Caki2 (cell line): Measurements from ENCODE around the gene ZNF93. TPM values are rescaled to one million over a fixed set of nuclear protein-coding genes. Genes with fewer than 3 reads are reported as not detected.

Experiments used
- total RNA-seq: library from RNA; depleted of rRNA; stranded (reverse); fragments of >200 nt; shearing (Covaris generic); gene quantifications from 2 replicates; pipeline ENCODE4 v1.2.3, GENCODE V29; 2014; ENCODE audit warnings: low replicate concordance; rRNA removed

ZNF93 gene
- total RNA-seq, 1 experiment from 2014 or later: 4.5 TPM

Other genes with a start within 250 kb of the ZNF93 start
- gene ATP13A1, start 237.3 kb upstream of the ZNF93 start, total RNA-seq: 24.3 and 71.6 TPM in 2 replicates
- 2.3 and 5.3 TPM in 2 replicates for gene ZNF101, start 232.1 kb upstream of the ZNF93 start, total RNA-seq
- 3.3 and 5.5 TPM in 2 replicates for gene ZNF14, start 167.8 kb upstream of the ZNF93 start, total RNA-seq
- 19.8 and 28.9 TPM in 2 replicates for gene ZNF506, start 79.2 kb upstream of the ZNF93 start, total RNA-seq
- 0.75 and 3.5 TPM in 2 replicates for gene ZNF253, start 35.1 kb upstream of the ZNF93 start, total RNA-seq
- 0.98 TPM in 1 of 2 replicates, not detected in the other for gene ZNF682, start 138.6 kb downstream of the ZNF93 start, total RNA-seq
- gene ZNF90, start 177.1 kb downstream of the ZNF93 start, total RNA-seq: 0.88 TPM in 1 of 2 replicates, not detected in the other